HG02678 (cell line): ENCODE data around the gene AGPAT2.
"Not testable (repeated sequence)": the region's sequence is repeated elsewhere in the genome, so short reads cannot be mapped to it uniquely, and the experiment has no call there.

Source experiments
- ATAC-seq: cut with Tn5 transposase; IDR thresholded peaks from one replicate; pipeline ENCODE4 v1.9.1; 2021; ENCODE audit warnings: mild to moderate bottlenecking, moderate library complexity; ENCODE audit not compliant: unreplicated experiment

AGPAT2 gene

GRCh38 chr9:136720898-136721338 lies 33.7 kb upstream of the AGPAT2 start:
- no peak for ATAC-seq

GRCh38 chr9:136720251-136720897 lies 33.1 kb upstream of the AGPAT2 start:
- ATAC-seq: no peak

GRCh38 chr9:136719195-136719880 lies 32.1 kb upstream of the AGPAT2 start:
- no peak for ATAC-seq

GRCh38 chr9:136718345-136719194 lies 31.3 kb upstream of the AGPAT2 start:
- ATAC-seq: no peak

- ATAC-seq: no peak
Observed at GRCh38 chr9:136717399-136717798, 30.1 kb upstream of the AGPAT2 start.

- ATAC-seq: no peak
Observed at GRCh38 chr9:136714893-136715274, 27.6 kb upstream of the AGPAT2 start.

GRCh38 chr9:136714096-136714892 lies 27.0 kb upstream of the AGPAT2 start:
- no peak for ATAC-seq

GRCh38 chr9:136713550-136713949 lies 26.3 kb upstream of the AGPAT2 start:
- no peak for ATAC-seq

- ATAC-seq: no peak
Observed at GRCh38 chr9:136712690-136713544, 25.7 kb upstream of the AGPAT2 start.

GRCh38 chr9:136711751-136712689 lies 24.8 kb upstream of the AGPAT2 start, which contains the start of gene DIPK1B:
TSS of gene DIPK1B (plus strand) at chr9:136712572. CDS start at chr9:136712666, 94 bp downstream.
- ATAC-seq: no peak

GRCh38 chr9:136711219-136711648 lies 24.0 kb upstream of the AGPAT2 start:
- ATAC-seq: not testable (repeated sequence)

GRCh38 chr9:136710543-136710942 lies 23.3 kb upstream of the AGPAT2 start:
- ATAC-seq: no peak

GRCh38 chr9:136709454-136710109 lies 22.3 kb upstream of the AGPAT2 start:
- no peak for ATAC-seq

- ATAC-seq: no peak
Observed at GRCh38 chr9:136707849-136708517, 20.7 kb upstream of the AGPAT2 start.

- ATAC-seq: no peak
Observed at GRCh38 chr9:136707011-136707410, 19.8 kb upstream of the AGPAT2 start.

- no peak for ATAC-seq
Observed at GRCh38 chr9:136705564-136705963, 18.3 kb upstream of the AGPAT2 start.

GRCh38 chr9:136704741-136705140 lies 17.5 kb upstream of the AGPAT2 start:
- not testable (repeated sequence) for ATAC-seq
